ENCODE results near the gene BPHL. TPM values are rescaled to one million over a fixed set of nuclear protein-coding genes. Genes with fewer than 3 reads are reported as not detected.

The BPHL gene
- total RNA-seq, 1 experiment from 2014 or later, result 31.3 TPM

GRCh38 chr6:3072798-3073197, 45.7 kb upstream of the BPHL start:
- Histone ChIP-seq H3K79me2 (ENCODE audit: insufficient read depth, low read length) (peaks cover 80% of the 10 kb centered on the region), H3K4me1 (ENCODE audit: control insufficient read depth in 1 of 2, insufficient read depth in 2 of 2, low read length in 2 of 2) (peaks cover 0 to 14% of the 10 kb centered on the region in 2 experiments; a peak in 2 of 4 replicates), H3K9me3 (ENCODE audit: control insufficient read depth in 1 of 2, insufficient read depth in 1 of 2, low read depth in 1 of 2, low read length in 2 of 2) (no peaks in the 10 kb centered on the region), H3K9me2 (ENCODE audit: insufficient read depth) (no peaks in the 10 kb centered on the region), H3K9ac (ENCODE audit: low read length) (no peak overlapping the region), H3K27me3 (ENCODE audit: insufficient read depth, low read length) (no peaks in the 10 kb centered on the region), H4K20me1 (ENCODE audit: insufficient read depth) (no peaks in the 10 kb centered on the region), H3K36me3 (ENCODE audit: control insufficient read depth in 1 of 2, insufficient read depth in 2 of 2, low read length in 2 of 2) (peaks cover 0 to 15% of the 10 kb centered on the region in 2 experiments; a peak in 2 of 4 replicates), H3K27ac (ENCODE audit: low read depth, low read length) (no peak overlapping the region), H3K4me2 (ENCODE audit: low read length) (no peak overlapping the region), H2AFZ (ENCODE audit: low read depth, low read length, poor library complexity, severe bottlenecking) (no peak overlapping the region), H3K4me3 (replicated peaks in 1 of 2; ENCODE audit: low read depth in 1 of 2, low read length in 2 of 2) (no peak overlapping the region)
- no peak for DNase-seq (ENCODE audit: low read depth, low spot score)
- BruUV-seq (replicated peaks), result no TSS peak
- intact Hi-C loops (cut with micrococcal nuclease), result no loop called here
- RAD21 ChIA-PET (ENCODE audit: low non-redundant PET in 1 of 2, low total read pairs in 2 of 2, uncharacterized antibody in 2 of 2, unreplicated experiment in 2 of 2), result no interaction called here
- ATAC-seq, result no peak
- TF ChIP-seq TCF7L2 (IDR thresholded peaks at IDR 0.05; ENCODE audit: borderline replicate concordance, extremely low read depth, insufficient read depth, insufficient read length) (no peak), JUND (IDR thresholded peaks at IDR 0.05) (no peak), SP1 (IDR thresholded peaks at IDR 0.05; ENCODE audit: low read depth) (no peak), SRF (IDR thresholded peaks at IDR 0.05; ENCODE audit: low read depth) (no peak)
- POLR2A ChIA-PET, result interaction anchor here (0.5 kb wide), 1 partner anchor 282 kb away, joined by 4 read pairs; no protein-coding TSS in a partner anchor
- CTCF ChIA-PET, result no interaction called here

- ChIA-PET POLR2A (no interaction called here), CTCF (no interaction called here), RAD21 (ENCODE audit: low non-redundant PET in 1 of 2, low total read pairs in 2 of 2, uncharacterized antibody in 2 of 2, unreplicated experiment in 2 of 2) (no interaction called here)
- Histone ChIP-seq H3K27ac (ENCODE audit: low read depth, low read length) (no peak overlapping the region), H3K4me3 (replicated peaks in 1 of 2; ENCODE audit: low read depth in 1 of 2, low read length in 2 of 2) (no peak overlapping the region), H3K27me3 (ENCODE audit: insufficient read depth, low read length) (no peaks in the 10 kb centered on the region), H3K4me2 (ENCODE audit: low read length) (no peak overlapping the region), H3K36me3 (ENCODE audit: control insufficient read depth in 1 of 2, insufficient read depth in 2 of 2, low read length in 2 of 2) (peaks cover 3 to 21% of the 10 kb centered on the region in 2 experiments; a peak in 2 of 4 replicates), H2AFZ (ENCODE audit: low read depth, low read length, poor library complexity, severe bottlenecking) (no peak overlapping the region), H4K20me1 (ENCODE audit: insufficient read depth) (no peaks in the 10 kb centered on the region), H3K9me2 (ENCODE audit: insufficient read depth) (no peaks in the 10 kb centered on the region), H3K4me1 (ENCODE audit: control insufficient read depth in 1 of 2, insufficient read depth in 2 of 2, low read length in 2 of 2) (peaks cover 0 to 10% of the 10 kb centered on the region in 2 experiments; a peak in 2 of 4 replicates), H3K9ac (ENCODE audit: low read length) (no peak overlapping the region), H3K79me2 (ENCODE audit: insufficient read depth, low read length) (peaks cover 82% of the 10 kb centered on the region), H3K9me3 (ENCODE audit: control insufficient read depth in 1 of 2, insufficient read depth in 1 of 2, low read depth in 1 of 2, low read length in 2 of 2) (no peaks in the 10 kb centered on the region)
- ATAC-seq (no peak), DNase-seq (ENCODE audit: low read depth, low spot score) (no peak)
- no TSS peak for BruUV-seq (replicated peaks)
- intact Hi-C loops (cut with micrococcal nuclease), result no loop called here
- TF ChIP-seq SIN3A (IDR thresholded peaks at IDR 0.05; ENCODE audit: low read depth) (no peak), SRF (IDR thresholded peaks at IDR 0.05; ENCODE audit: low read depth) (no peak), RAD21 (IDR thresholded peaks at IDR 0.05; ENCODE audit: low read depth) (no peak), MAX (IDR thresholded peaks at IDR 0.05) (no peak), JUND (IDR thresholded peaks at IDR 0.05) (no peak), EGR1 (IDR thresholded peaks at IDR 0.05; ENCODE audit: low read depth) (no peak), REST (IDR thresholded peaks at IDR 0.05; ENCODE audit: low read depth) (no peak), SP1 (IDR thresholded peaks at IDR 0.05; ENCODE audit: low read depth) (no peak)
Observed at GRCh38 chr6:3073382-3073781, 45.1 kb upstream of the BPHL start.

Data from HCT116 (cell line).